ENCODE data around the gene TOLLIP.

DNA sequence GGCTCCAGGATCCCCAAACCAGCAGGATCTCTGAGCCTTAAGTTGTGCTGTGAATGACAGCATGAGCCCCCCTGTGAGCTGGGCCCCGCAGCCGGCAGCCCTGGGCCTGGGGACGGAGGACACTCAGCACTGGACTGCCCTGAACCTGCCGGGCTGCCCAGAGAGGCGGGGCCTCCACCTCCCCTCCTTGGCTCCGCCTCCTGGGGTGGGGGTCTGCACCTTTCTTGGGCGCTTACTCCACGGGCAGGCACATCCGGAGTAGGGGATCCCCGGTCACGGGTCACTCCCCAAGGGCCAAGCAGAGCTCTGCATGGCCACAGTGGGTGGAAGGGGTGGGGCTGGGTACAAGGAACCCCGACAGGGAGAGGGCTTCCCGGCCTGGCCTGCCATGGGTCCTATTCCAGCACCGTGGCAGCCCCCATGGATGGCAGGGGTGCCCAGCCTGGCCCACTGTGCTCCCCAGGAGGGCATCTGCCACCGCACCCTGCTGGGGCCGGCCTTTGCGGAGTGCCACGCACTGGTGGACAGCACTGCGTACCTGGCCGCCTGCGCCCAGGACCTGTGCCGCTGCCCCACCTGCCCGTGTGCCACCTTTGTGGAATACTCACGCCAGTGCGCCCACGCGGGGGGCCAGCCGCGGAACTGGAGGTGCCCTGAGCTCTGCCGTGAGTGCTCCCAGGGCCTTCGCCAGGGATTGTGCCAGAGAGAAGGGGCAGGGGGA, 81.2 kb downstream of the TOLLIP start:
- TF ChIP-seq, protein P1, sequence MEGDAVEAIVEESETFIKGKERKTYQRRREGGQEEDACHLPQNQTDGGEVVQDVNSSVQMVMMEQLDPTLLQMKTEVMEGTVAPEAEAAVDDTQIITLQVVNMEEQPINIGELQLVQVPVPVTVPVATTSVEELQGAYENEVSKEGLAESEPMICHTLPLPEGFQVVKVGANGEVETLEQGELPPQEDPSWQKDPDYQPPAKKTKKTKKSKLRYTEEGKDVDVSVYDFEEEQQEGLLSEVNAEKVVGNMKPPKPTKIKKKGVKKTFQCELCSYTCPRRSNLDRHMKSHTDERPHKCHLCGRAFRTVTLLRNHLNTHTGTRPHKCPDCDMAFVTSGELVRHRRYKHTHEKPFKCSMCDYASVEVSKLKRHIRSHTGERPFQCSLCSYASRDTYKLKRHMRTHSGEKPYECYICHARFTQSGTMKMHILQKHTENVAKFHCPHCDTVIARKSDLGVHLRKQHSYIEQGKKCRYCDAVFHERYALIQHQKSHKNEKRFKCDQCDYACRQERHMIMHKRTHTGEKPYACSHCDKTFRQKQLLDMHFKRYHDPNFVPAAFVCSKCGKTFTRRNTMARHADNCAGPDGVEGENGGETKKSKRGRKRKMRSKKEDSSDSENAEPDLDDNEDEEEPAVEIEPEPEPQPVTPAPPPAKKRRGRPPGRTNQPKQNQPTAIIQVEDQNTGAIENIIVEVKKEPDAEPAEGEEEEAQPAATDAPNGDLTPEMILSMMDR (IDR thresholded peaks at IDR 0.05; ENCODE audit: insufficient read depth, low read length): no peak
- TF ChIP-seq, protein P2, sequence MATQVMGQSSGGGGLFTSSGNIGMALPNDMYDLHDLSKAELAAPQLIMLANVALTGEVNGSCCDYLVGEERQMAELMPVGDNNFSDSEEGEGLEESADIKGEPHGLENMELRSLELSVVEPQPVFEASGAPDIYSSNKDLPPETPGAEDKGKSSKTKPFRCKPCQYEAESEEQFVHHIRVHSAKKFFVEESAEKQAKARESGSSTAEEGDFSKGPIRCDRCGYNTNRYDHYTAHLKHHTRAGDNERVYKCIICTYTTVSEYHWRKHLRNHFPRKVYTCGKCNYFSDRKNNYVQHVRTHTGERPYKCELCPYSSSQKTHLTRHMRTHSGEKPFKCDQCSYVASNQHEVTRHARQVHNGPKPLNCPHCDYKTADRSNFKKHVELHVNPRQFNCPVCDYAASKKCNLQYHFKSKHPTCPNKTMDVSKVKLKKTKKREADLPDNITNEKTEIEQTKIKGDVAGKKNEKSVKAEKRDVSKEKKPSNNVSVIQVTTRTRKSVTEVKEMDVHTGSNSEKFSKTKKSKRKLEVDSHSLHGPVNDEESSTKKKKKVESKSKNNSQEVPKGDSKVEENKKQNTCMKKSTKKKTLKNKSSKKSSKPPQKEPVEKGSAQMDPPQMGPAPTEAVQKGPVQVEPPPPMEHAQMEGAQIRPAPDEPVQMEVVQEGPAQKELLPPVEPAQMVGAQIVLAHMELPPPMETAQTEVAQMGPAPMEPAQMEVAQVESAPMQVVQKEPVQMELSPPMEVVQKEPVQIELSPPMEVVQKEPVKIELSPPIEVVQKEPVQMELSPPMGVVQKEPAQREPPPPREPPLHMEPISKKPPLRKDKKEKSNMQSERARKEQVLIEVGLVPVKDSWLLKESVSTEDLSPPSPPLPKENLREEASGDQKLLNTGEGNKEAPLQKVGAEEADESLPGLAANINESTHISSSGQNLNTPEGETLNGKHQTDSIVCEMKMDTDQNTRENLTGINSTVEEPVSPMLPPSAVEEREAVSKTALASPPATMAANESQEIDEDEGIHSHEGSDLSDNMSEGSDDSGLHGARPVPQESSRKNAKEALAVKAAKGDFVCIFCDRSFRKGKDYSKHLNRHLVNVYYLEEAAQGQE (IDR thresholded peaks at IDR 0.05; ENCODE audit: insufficient replicate concordance, low read depth): no peak
